Measurements from ENCODE around the gene WARS2.

- TF ChIP-seq CTCF (IDR thresholded peaks at IDR 0.05) (no peak), EP300 (IDR thresholded peaks at IDR 0.05) (no peak), POLR2AphosphoS5 (IDR thresholded peaks at IDR 0.05) (no peak), POLR2A (IDR thresholded peaks at IDR 0.05; ENCODE audit: low read depth) (no peak)
Observed at GRCh38 chr1:118990513-118991152, 149.8 kb downstream of the WARS2 start.
